CD8-positive, alpha-beta memory T cell (primary cell): ENCODE measurements around the gene SLBP. TPM values are rescaled to one million over a fixed set of nuclear protein-coding genes. Genes with fewer than 3 reads are reported as not detected.
A peak's percentile ranks its signal among the peaks of the same experiment; 100 is the strongest.

Experiments
- CTCF ChIA-PET: fragments of 350-600 bp; sonication (Branson Sonifier 250); formaldehyde crosslinking; loops from one replicate; lab custom pipeline; 2021; ENCODE audit warnings: antibody characterized with exemption; lab: Charles Lee
- POLR2A ChIA-PET: fragments of 350-600 bp; sonication (Branson Sonifier 250); formaldehyde crosslinking; loops from one replicate; lab custom pipeline; 2021; ENCODE audit warnings: antibody characterized with exemption; lab: Charles Lee
- DNase-seq, 5 donors: peaks; one replicate each; pipeline versions ENCODE4 v3.0.0 to v3.0.0-alpha.2; 2020 to 2022; ENCODE audit warnings: mixed read lengths in 1 of 5
- H3K27ac ChIP-seq: one replicate; pipeline ENCODE4 v1.7.0; 2013; ENCODE audit warnings: low read depth, mild to moderate bottlenecking, low read length, moderate library complexity
- H3K27me3 ChIP-seq: 2 replicates; pipeline ENCODE4 v1.7.0; 2013; ENCODE audit warnings: low read length, mild to moderate bottlenecking; ENCODE audit not compliant: insufficient read depth, poor library complexity, severe bottlenecking
- H3K36me3 ChIP-seq: 2 replicates; pipeline ENCODE4 v1.7.0; 2013; ENCODE audit warnings: mild to moderate bottlenecking, low read length, moderate library complexity; ENCODE audit not compliant: insufficient read depth
- H3K4me1 ChIP-seq: 2 replicates; pipeline ENCODE4 v1.7.0; 2013; ENCODE audit warnings: mild to moderate bottlenecking, low read length, moderate library complexity; ENCODE audit not compliant: insufficient read depth
- H3K4me3 ChIP-seq: 2 replicates; pipeline ENCODE4 v1.7.0; 2013; ENCODE audit warnings: mild to moderate bottlenecking, low read length
- H3K9me3 ChIP-seq: 2 replicates; pipeline ENCODE4 v1.7.0; 2013; ENCODE audit warnings: mild to moderate bottlenecking, low read length
- H3K27ac Mint-ChIP-seq, 8 donors: one replicate each; pipeline ENCODE4 v1.8.0; 2020 to 2021; ENCODE audit warnings: mixed read lengths in 8 of 8, mild to moderate bottlenecking in 6 of 8, inconsistent platforms in 3 of 8, moderate library complexity in 3 of 8
- H3K27me3 Mint-ChIP-seq, 2 donors: one replicate each; pipeline ENCODE4 v1.8.0; 2020 to 2021; ENCODE audit warnings: mixed read lengths in 2 of 2, mild to moderate bottlenecking in 1 of 2, moderate library complexity in 1 of 2
- H3K36me3 Mint-ChIP-seq, 3 donors: one replicate each; pipeline ENCODE4 v1.8.0; 2020 to 2021; ENCODE audit warnings: mixed read lengths in 3 of 3, inconsistent platforms in 1 of 3, mild to moderate bottlenecking in 1 of 3
- H3K4me1 Mint-ChIP-seq, 3 donors: one replicate each; pipeline ENCODE4 v1.8.0; 2020 to 2021; ENCODE audit warnings: mixed read lengths in 3 of 3, inconsistent platforms in 1 of 3, mild to moderate bottlenecking in 1 of 3
- H3K4me3 Mint-ChIP-seq, 7 donors: one replicate each; pipeline ENCODE4 v1.8.0; 2020 to 2021; ENCODE audit warnings: mixed read lengths in 7 of 7, mild to moderate bottlenecking in 6 of 7, moderate library complexity in 4 of 7, inconsistent platforms in 2 of 7
- H3K9me3 Mint-ChIP-seq, 5 donors: one replicate each; pipeline ENCODE4 v1.8.0; 2020 to 2022; ENCODE audit warnings: mixed read lengths in 5 of 5, mild to moderate bottlenecking in 3 of 5, moderate library complexity in 2 of 5, inconsistent platforms in 1 of 5
- polyA plus RNA-seq: library from polyadenylated mRNA; unstranded; fragments of 300-500 nt; fragmentation: Illumina TruSeq; gene quantifications from one replicate; pipeline ENCODE4 v1.2.3, GENCODE V29; 2021
- total RNA-seq, 2 experiments: library from RNA; stranded (reverse); gene quantifications; one replicate each; pipeline ENCODE4 v1.2.3, GENCODE V29; 2021

SLBP gene
- total and polyA plus RNA-seq, 3 experiments from 2014 or later = 71.6 to 164 (median 163) TPM

- ChIA-PET POLR2A (no interaction called here), CTCF (interaction anchor here (1.4 to 6.0 kb wide), 3 partner anchors 53 to 154 kb away, joined by 3 to 126 read pairs (median 18); no protein-coding TSS in a partner anchor)
Measured at GRCh38 chr4:1746265-1746691, 34.2 kb upstream of the SLBP start.

DNA sequence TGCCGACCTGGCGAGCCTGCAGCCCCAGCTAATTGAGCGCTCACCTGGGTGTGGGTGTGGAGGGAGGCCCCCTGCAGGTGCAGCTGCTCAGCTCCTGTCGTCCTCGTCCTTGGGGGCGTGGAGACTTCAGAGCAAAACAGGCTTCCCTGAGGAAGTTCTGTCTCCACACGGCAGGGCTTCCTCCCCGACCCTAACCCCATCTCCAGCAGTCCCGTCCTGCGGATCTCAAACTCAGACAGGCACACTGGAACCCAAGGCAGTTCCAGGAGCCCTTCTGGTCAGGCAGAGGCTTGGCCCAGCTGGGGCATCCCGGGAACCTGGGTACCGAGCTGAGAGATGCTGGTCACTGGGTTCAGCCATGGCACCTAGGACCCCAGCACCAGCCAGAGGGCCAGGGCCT lies 33.6 kb upstream of the SLBP start:
- Mint-ChIP-seq H3K27ac (peak overlapping the region in 1 of 8 donors; percentile 15), H3K36me3 (peaks cover 0 to 40% (median 0%) of the 10 kb centered on the region in 3 donors), H3K4me3 (no peak overlapping the region), H3K27me3 (peaks cover 0 to 1% of the 10 kb centered on the region in 2 donors), H3K4me1 (peaks cover 0 to 3% (median 0%) of the 10 kb centered on the region in 3 donors), H3K9me3 (no peaks in the 10 kb centered on the region)
- CTCF ChIA-PET = interaction anchor here (0.8 to 6.0 kb wide), 3 partner anchors 13 to 154 kb away, joined by 4 to 126 read pairs (median 18); no protein-coding TSS in a partner anchor
- no peak overlapping the region for H3K4me3 ChIP-seq
- no peak overlapping the region for H3K27ac ChIP-seq
- H3K36me3 ChIP-seq = peaks cover 12% of the 10 kb centered on the region
- DNase-seq = no peak
- H3K4me1 ChIP-seq = no peaks in the 10 kb centered on the region
- no peaks in the 10 kb centered on the region for H3K9me3 ChIP-seq
- H3K27me3 ChIP-seq = no peaks in the 10 kb centered on the region
- POLR2A ChIA-PET = no interaction called here

More at GRCh38 chr4:1746265-1746691, 34.2 kb upstream of the SLBP start:
- no peak overlapping the region for H3K27ac ChIP-seq
- no peak overlapping the region for H3K27ac Mint-ChIP-seq
- H3K4me3 Mint-ChIP-seq = no peak overlapping the region
- peaks cover 0 to 3% (median 0%) of the 10 kb centered on the region in 3 donors for H3K4me1 Mint-ChIP-seq
- peak; percentile 60 to 80 (median 68) for DNase-seq
- H3K9me3 ChIP-seq = no peaks in the 10 kb centered on the region
- H3K27me3 Mint-ChIP-seq = peaks cover 0 to 1% of the 10 kb centered on the region in 2 donors
- H3K4me3 ChIP-seq = no peak overlapping the region
- H3K4me1 ChIP-seq = no peaks in the 10 kb centered on the region
- H3K36me3 Mint-ChIP-seq = peaks cover 0 to 35% (median 0%) of the 10 kb centered on the region in 3 donors
- H3K27me3 ChIP-seq = no peaks in the 10 kb centered on the region
- H3K9me3 Mint-ChIP-seq = no peaks in the 10 kb centered on the region
- peaks cover 6% of the 10 kb centered on the region for H3K36me3 ChIP-seq

GRCh38 chr4:1745165-1745564 lies 33.0 kb upstream of the SLBP start:
- peaks cover 0 to 3% (median 0%) of the 10 kb centered on the region in 3 donors for H3K4me1 Mint-ChIP-seq
- no peak overlapping the region for H3K27ac Mint-ChIP-seq
- H3K27me3 ChIP-seq = no peaks in the 10 kb centered on the region
- H3K27ac ChIP-seq = no peak overlapping the region
- no peaks in the 10 kb centered on the region for H3K9me3 Mint-ChIP-seq
- CTCF ChIA-PET = interaction anchor here (0.8 to 6.0 kb wide), 3 partner anchors 12 to 155 kb away, joined by 4 to 126 read pairs (median 18); no protein-coding TSS in a partner anchor
- DNase-seq = no peak
- no peak overlapping the region for H3K4me3 ChIP-seq
- peaks cover 17% of the 10 kb centered on the region for H3K36me3 ChIP-seq
- H3K4me1 ChIP-seq = no peaks in the 10 kb centered on the region
- no peak overlapping the region for H3K4me3 Mint-ChIP-seq
- H3K9me3 ChIP-seq = no peaks in the 10 kb centered on the region
- peaks cover 0 to 46% (median 0%) of the 10 kb centered on the region in 3 donors for H3K36me3 Mint-ChIP-seq
- POLR2A ChIA-PET = no interaction called here
- H3K27me3 Mint-ChIP-seq = no peaks in the 10 kb centered on the region

DNA sequence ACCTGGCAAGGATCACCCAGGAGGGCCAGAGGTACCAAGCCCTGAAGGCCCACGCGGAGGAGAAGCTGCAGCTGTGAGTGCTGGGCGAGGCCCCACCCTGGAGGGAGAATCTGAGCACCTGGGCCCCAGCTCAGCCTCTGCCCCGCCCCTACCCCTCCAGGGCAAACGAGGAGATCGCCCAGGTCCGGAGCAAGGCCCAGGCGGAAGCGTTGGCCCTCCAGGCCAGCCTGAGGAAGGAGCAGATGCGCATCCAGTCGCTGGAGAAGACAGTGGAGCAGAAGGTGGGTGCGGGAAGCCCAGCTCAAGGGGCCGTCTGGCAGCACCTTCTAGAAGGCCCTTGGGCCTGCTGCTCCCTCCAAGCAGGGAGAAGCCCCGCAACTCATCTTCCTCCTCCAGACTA lies 32.4 kb upstream of the SLBP start:
- Histone ChIP-seq H3K9me3 (no peaks in the 10 kb centered on the region), H3K27me3 (no peaks in the 10 kb centered on the region), H3K4me3 (no peak overlapping the region), H3K36me3 (peaks cover 20% of the 10 kb centered on the region), H3K4me1 (no peaks in the 10 kb centered on the region), H3K27ac (no peak overlapping the region)
- no peak overlapping the region for H3K4me3 Mint-ChIP-seq
- peaks cover 0 to 3% (median 0%) of the 10 kb centered on the region in 3 donors for H3K4me1 Mint-ChIP-seq
- H3K27me3 Mint-ChIP-seq = no peaks in the 10 kb centered on the region
- H3K36me3 Mint-ChIP-seq = peaks cover 0 to 50% (median 0%) of the 10 kb centered on the region in 3 donors
- no peaks in the 10 kb centered on the region for H3K9me3 Mint-ChIP-seq
- CTCF ChIA-PET = interaction anchor here (1.0 to 6.0 kb wide), 3 partner anchors 32 to 155 kb away, joined by 4 to 126 read pairs (median 18); partner anchors contain the start of gene SLBP
- POLR2A ChIA-PET = no interaction called here
- no peak overlapping the region for H3K27ac Mint-ChIP-seq
- no peak for DNase-seq

DNA sequence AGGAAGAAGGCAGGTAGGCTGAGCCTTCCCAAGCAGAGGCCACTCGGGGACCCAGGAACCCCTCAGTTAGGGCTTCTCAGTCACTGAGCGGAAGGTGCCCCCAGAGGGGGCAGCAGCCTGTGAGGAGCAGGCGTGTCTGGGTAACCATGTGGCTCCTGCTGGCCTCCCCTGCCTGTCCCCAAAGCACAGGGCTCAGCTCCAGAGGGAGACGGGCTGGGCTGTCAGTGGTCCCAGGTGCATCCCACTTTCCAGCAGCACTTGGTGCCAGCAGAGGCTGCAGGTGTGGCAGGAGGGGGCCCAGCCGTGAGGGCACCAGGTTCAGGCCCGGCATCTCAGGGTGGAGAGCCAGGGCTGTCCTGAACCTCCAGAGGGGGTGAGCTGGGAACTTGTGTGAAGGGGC lies 31.9 kb upstream of the SLBP start:
- no peak overlapping the region for H3K27ac ChIP-seq
- peaks cover 23% of the 10 kb centered on the region for H3K36me3 ChIP-seq
- Mint-ChIP-seq H3K4me1 (peaks cover 0 to 3% (median 0%) of the 10 kb centered on the region in 3 donors), H3K27me3 (no peaks in the 10 kb centered on the region), H3K36me3 (peaks cover 0 to 55% (median 2%) of the 10 kb centered on the region in 3 donors), H3K27ac (peak overlapping the region in 1 of 8 donors; percentile 79), H3K4me3 (no peak overlapping the region), H3K9me3 (peaks cover 0 to 3% (median 2%) of the 10 kb centered on the region in 5 donors)
- no peaks in the 10 kb centered on the region for H3K9me3 ChIP-seq
- H3K4me1 ChIP-seq = no peaks in the 10 kb centered on the region
- ChIA-PET POLR2A (no interaction called here), CTCF (interaction anchor here (1.0 to 6.0 kb wide), 2 partner anchors 32 to 156 kb away, joined by 4 to 126 read pairs; partner anchors contain the start of gene SLBP)
- no peaks in the 10 kb centered on the region for H3K27me3 ChIP-seq
- H3K4me3 ChIP-seq = no peak overlapping the region
- no peak for DNase-seq

DNA sequence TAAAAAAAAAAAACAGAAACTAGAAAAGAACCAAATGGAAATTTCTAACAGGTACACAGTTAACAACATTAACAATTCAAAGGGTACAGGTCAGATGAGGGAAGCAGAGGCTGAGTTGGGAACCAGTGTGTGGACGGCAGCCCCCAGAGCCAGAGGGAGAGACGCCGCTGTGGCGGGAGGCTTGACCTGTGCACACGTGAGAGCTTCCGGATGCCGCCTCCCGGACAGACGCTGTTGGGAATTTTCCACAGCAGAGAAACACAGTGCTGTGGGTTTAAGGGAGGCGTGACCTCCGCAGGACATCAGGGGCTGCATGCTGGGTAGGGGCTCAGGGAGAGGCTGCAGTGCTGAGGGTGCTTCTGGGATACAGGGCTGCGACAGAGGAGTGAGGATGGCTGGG lies 31.4 kb upstream of the SLBP start:
- Mint-ChIP-seq H3K36me3 (peaks cover 4 to 59% (median 7%) of the 10 kb centered on the region in 3 donors), H3K9me3 (peaks cover 0 to 7% (median 6%) of the 10 kb centered on the region in 5 donors), H3K27ac (peak overlapping the region in 1 of 8 donors; percentile 79), H3K4me3 (peak overlapping the region in 1 of 7 donors; percentile 70), H3K27me3 (no peaks in the 10 kb centered on the region), H3K4me1 (peaks cover 0 to 2% (median 0%) of the 10 kb centered on the region in 3 donors)
- Histone ChIP-seq H3K4me3 (no peak overlapping the region), H3K4me1 (no peaks in the 10 kb centered on the region), H3K27me3 (no peaks in the 10 kb centered on the region), H3K9me3 (peaks cover 2% of the 10 kb centered on the region), H3K36me3 (peaks cover 26% of the 10 kb centered on the region), H3K27ac (no peak overlapping the region)
- DNase-seq = no peak
- ChIA-PET POLR2A (no interaction called here), CTCF (interaction anchor here (6.0 kb wide), 1 partner anchor 156 kb away, joined by 126 read pairs; no protein-coding TSS in a partner anchor)

- no peaks in the 10 kb centered on the region for H3K4me1 ChIP-seq
- Mint-ChIP-seq H3K27ac (no peak overlapping the region), H3K4me3 (no peak overlapping the region), H3K36me3 (peaks cover 15 to 82% (median 18%) of the 10 kb centered on the region in 3 donors), H3K27me3 (no peaks in the 10 kb centered on the region), H3K9me3 (peaks cover 6 to 9% (median 8%) of the 10 kb centered on the region in 5 donors), H3K4me1 (no peaks in the 10 kb centered on the region)
- no peak for DNase-seq
- peaks cover 47% of the 10 kb centered on the region for H3K36me3 ChIP-seq
- H3K27ac ChIP-seq = no peak overlapping the region
- CTCF ChIA-PET = no interaction called here
- POLR2A ChIA-PET = no interaction called here
- H3K27me3 ChIP-seq = no peaks in the 10 kb centered on the region
- peaks cover 11% of the 10 kb centered on the region for H3K9me3 ChIP-seq
- no peak overlapping the region for H3K4me3 ChIP-seq
Measured at GRCh38 chr4:1741208-1741607, 29.1 kb upstream of the SLBP start.

DNA sequence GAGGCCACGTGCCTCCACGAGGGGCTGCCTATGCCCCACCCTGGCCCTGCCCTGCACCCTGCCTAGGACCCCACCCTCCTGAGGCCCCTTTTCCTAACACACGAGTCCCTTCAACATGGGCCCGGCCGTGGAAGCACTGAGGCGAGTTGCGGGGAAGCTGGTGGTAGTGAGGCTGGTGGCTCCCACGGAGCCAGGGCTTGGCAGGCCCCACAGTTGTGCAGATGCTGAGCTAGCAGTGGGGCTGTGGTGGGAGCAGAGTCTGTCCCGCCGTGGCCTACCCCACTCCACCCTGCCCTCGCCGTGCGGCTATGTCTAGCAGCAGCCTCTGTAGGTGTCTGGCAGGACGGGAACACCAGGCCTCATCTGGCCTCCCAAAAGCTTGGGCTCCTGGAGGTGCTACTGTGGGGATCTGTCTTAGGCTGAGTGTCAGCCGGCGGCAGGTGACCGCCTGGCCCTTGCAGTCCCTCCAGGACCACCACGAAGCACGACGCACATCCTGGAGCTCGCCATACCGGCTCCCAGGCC lies 28.0 kb upstream of the SLBP start:
- H3K4me3 Mint-ChIP-seq = no peak overlapping the region
- Histone ChIP-seq H3K27ac (no peak overlapping the region), H3K9me3 (peaks cover 11% of the 10 kb centered on the region), H3K36me3 (peaks cover 48% of the 10 kb centered on the region), H3K27me3 (no peaks in the 10 kb centered on the region), H3K4me1 (no peaks in the 10 kb centered on the region), H3K4me3 (no peak overlapping the region)
- H3K4me1 Mint-ChIP-seq = no peaks in the 10 kb centered on the region
- no peak overlapping the region for H3K27ac Mint-ChIP-seq
- POLR2A ChIA-PET = no interaction called here
- CTCF ChIA-PET = no interaction called here
- no peak for DNase-seq
- peaks cover 6 to 9% (median 8%) of the 10 kb centered on the region in 5 donors for H3K9me3 Mint-ChIP-seq
- H3K36me3 Mint-ChIP-seq = peaks cover 15 to 87% (median 18%) of the 10 kb centered on the region in 3 donors
- no peaks in the 10 kb centered on the region for H3K27me3 Mint-ChIP-seq
